HepG2 (cell line): Measurements from ENCODE around the gene GLI3. TPM values are rescaled to one million over a fixed set of nuclear protein-coding genes. Genes with fewer than 3 reads are reported as not detected.

Source experiments
- ATAC-seq: fragments of 200-7000 bp; cut with Tn5 transposase; 3 replicates; pipeline ENCODE4 v1.9.1; 2020; ENCODE audit warnings: mild to moderate bottlenecking, moderate library complexity
- BruUV-seq: library from RNA; stranded (reverse); fragments of 400-500 nt; replicated peaks from 2 replicates; lab custom pipeline; 2021; lab: Mats Ljungman, UMichigan
- CTCF ChIA-PET: fragments of 300-600 bp; formaldehyde crosslinking; extraction: SDS; loops from one replicate; lab custom pipeline; 2021; ENCODE audit warnings: low total read pairs, inconsistent platforms, low intra/inter-chr PET ratio; lab: Yijun Ruan, JAX
- POLR2A ChIA-PET: fragments of 350-600 bp; sonication (Branson Sonifier 250); formaldehyde crosslinking; loops from one replicate; lab custom pipeline; 2020; ENCODE audit warnings: antibody characterized with exemption, inconsistent platforms; lab: Yijun Ruan, JAX
- DNase-seq: peaks from one replicate; pipeline ENCODE4 v3.0.0-alpha.2; 2015; ENCODE audit warnings: low spot score
- FAIRE-seq: peaks from 3 replicates; lab custom pipeline; 2011; peaks lifted over from hg19 to GRCh38; lab: Jason Lieb, UNC
- H2AFZ ChIP-seq: one replicate; pipeline ENCODE4 v1.6.1; 2011; ENCODE audit warnings: low read length, inconsistent platforms
- H3K27ac ChIP-seq: fragments of 300-600 bp; 3 replicates; pipeline ENCODE4 v1.8.0; 2011; ENCODE audit warnings: mixed run types, mild to moderate bottlenecking, mixed read lengths, low read length, inconsistent platforms; ENCODE audit not compliant: insufficient read depth; ENCODE audit errors: extremely low read length
- H3K27me3 ChIP-seq, 2 experiments: fragments of 200-600 bp in 1 of 2; 2 replicates in 1 of 2; 3 replicates in 1 of 2; pipeline versions ENCODE4 v1.6.0 to v1.8.0; 2011; ENCODE audit warnings: low read length in 2 of 2, mild to moderate bottlenecking in 2 of 2, moderate library complexity in 2 of 2, inconsistent platforms in 1 of 2; ENCODE audit not compliant: insufficient read depth in 2 of 2, control insufficient read depth in 1 of 2
- H3K36me3 ChIP-seq, 2 experiments: fragments of 200-600 bp in 1 of 2; replicated peaks in 1 of 2; 2 replicates in 1 of 2; 3 replicates in 1 of 2; pipeline versions ENCODE4 v1.5.1 to v1.8.0; 2011; ENCODE audit warnings: low read length in 2 of 2, inconsistent platforms in 1 of 2; ENCODE audit not compliant: insufficient read depth in 2 of 2, control insufficient read depth in 1 of 2
- H3K4me1 ChIP-seq: 2 replicates; pipeline ENCODE4 v1.5.1; 2012; ENCODE audit warnings: low read length, inconsistent platforms; ENCODE audit not compliant: insufficient read depth
- H3K4me2 ChIP-seq: 2 replicates; pipeline ENCODE4 v1.6.0; 2011; ENCODE audit warnings: low read depth, low read length, inconsistent platforms
- H3K4me3 ChIP-seq, 3 experiments: fragments of 200-600 bp in 1 of 3; sonication (generic), shearing (Covaris generic) in 1 of 3; replicated peaks in 1 of 3; 2 replicates each; pipeline ENCODE4 v1.5.1; 2011 to 2016; ENCODE audit warnings: low read length in 3 of 3, inconsistent platforms in 2 of 3, low read depth in 2 of 3, mild to moderate bottlenecking in 2 of 3, control low read depth in 1 of 3, mixed read lengths in 1 of 3; ENCODE audit not compliant: insufficient read depth in 1 of 3
- H3K79me2 ChIP-seq: one replicate; pipeline ENCODE4 v1.6.1; 2011; ENCODE audit warnings: low read length, inconsistent platforms; ENCODE audit not compliant: insufficient read depth
- H3K9ac ChIP-seq: 2 replicates; pipeline ENCODE4 v1.6.0; 2011; ENCODE audit warnings: mild to moderate bottlenecking, low read depth, low read length, inconsistent platforms; ENCODE audit not compliant: insufficient read depth
- H3K9me3 ChIP-seq: 2 replicates; pipeline ENCODE4 v1.5.1; 2012; ENCODE audit warnings: mild to moderate bottlenecking, low read length
- H4K20me1 ChIP-seq: 2 replicates; pipeline ENCODE4 v1.6.0; 2011; ENCODE audit warnings: inconsistent platforms, mild to moderate bottlenecking, low read length, moderate library complexity; ENCODE audit not compliant: insufficient read depth
- AGO1 ChIP-seq: fragments of 200-400 bp; formaldehyde crosslinking; IDR thresholded peaks from 2 replicates; pipeline ENCODE4 v1.6.1; 2017; ENCODE audit warnings: mild to moderate bottlenecking, low read depth, low read length, moderate library complexity; ENCODE audit not compliant: poor library complexity, severe bottlenecking
- CENPBD1 ChIP-seq: sonication (generic); formaldehyde crosslinking; IDR thresholded peaks from 2 replicates; pipeline ENCODE4 v1.8.0; 2022; ENCODE audit warnings: missing genetic modification reagents, low read depth, mild to moderate bottlenecking, borderline replicate concordance
- HNF4A ChIP-seq: sonication (generic); formaldehyde crosslinking; IDR thresholded peaks from 2 replicates; pipeline ENCODE4 v1.4.0; 2020; ENCODE audit warnings: missing genetic modification reagents
- HNRNPLL ChIP-seq: fragments of 200-400 bp; formaldehyde crosslinking; IDR thresholded peaks from 2 replicates; pipeline ENCODE4 v1.6.1; 2017; ENCODE audit warnings: mild to moderate bottlenecking, low read depth, low read length; ENCODE audit not compliant: poor library complexity, severe bottlenecking
- JDP2 ChIP-seq: sonication (generic); formaldehyde crosslinking; IDR thresholded peaks from 2 replicates; pipeline ENCODE4 v1.8.1; 2022; ENCODE audit warnings: missing genetic modification reagents, borderline replicate concordance
- MAX ChIP-seq: IDR thresholded peaks from 2 replicates; pipeline ENCODE4 v1.6.1; 2012; ENCODE audit warnings: inconsistent platforms
- MXD3 ChIP-seq: IDR thresholded peaks from 2 replicates; pipeline ENCODE4 v1.6.1; 2016; ENCODE audit warnings: mild to moderate bottlenecking, missing biosample characterization, missing genetic modification reagents
- PREB ChIP-seq: sonication (generic); formaldehyde crosslinking; IDR thresholded peaks from 2 replicates; pipeline ENCODE4 v1.4.0; 2020; ENCODE audit warnings: missing genetic modification reagents
- SNRNP70 ChIP-seq: fragments of 200-400 bp; formaldehyde crosslinking; IDR thresholded peaks from 2 replicates; pipeline ENCODE4 v1.6.1; 2017; ENCODE audit warnings: mild to moderate bottlenecking, low read depth, low read length, moderate library complexity
- SP2 ChIP-seq: sonication (generic); formaldehyde crosslinking; IDR thresholded peaks from 2 replicates; pipeline ENCODE4 v1.5.1; 2020; ENCODE audit warnings: mild to moderate bottlenecking, missing genetic modification reagents
- ZBTB10 ChIP-seq: sonication (generic); formaldehyde crosslinking; IDR thresholded peaks from 2 replicates; pipeline ENCODE4 v1.4.0; 2020; ENCODE audit warnings: missing genetic modification reagents, borderline replicate concordance
- ZNF251 ChIP-seq: sonication (generic); formaldehyde crosslinking; IDR thresholded peaks from 2 replicates; pipeline ENCODE4 v1.9.0; 2021; ENCODE audit warnings: mild to moderate bottlenecking, missing genetic modification reagents
- ZNF543 ChIP-seq: sonication (generic); formaldehyde crosslinking; IDR thresholded peaks from 2 replicates; pipeline ENCODE4 v1.4.0; 2020; ENCODE audit warnings: mild to moderate bottlenecking, missing genetic modification reagents
- ZNF549 ChIP-seq: sonication (generic); formaldehyde crosslinking; IDR thresholded peaks from 2 replicates; pipeline ENCODE4 v1.5.0; 2020; ENCODE audit warnings: missing genetic modification reagents
- ZNF720 ChIP-seq: sonication (generic); formaldehyde crosslinking; IDR thresholded peaks from 2 replicates; pipeline ENCODE4 v1.4.0; 2020; ENCODE audit warnings: missing genetic modification reagents
- WGBS: methylation state at CpG from one replicate; pipeline ENCODE4 v1.1.6; 2017; ENCODE audit warnings: low lambda C conversion rate; 5-methylcytosine and 5-hydroxymethylcytosine counted together
- in situ Hi-C: cut with HindIII; loops from 2 replicates; pipeline ENCODE4 v1.10.0; 2017; ENCODE audit warnings: low pct_unique_long_range_greater_than_20kb; ENCODE audit not compliant: extremely low pct_ligation_motif_present
- intact Hi-C: fragments of 100-400 bp; cut with micrococcal nuclease; formaldehyde crosslinking; loops from one replicate; pipeline ENCODE4 v1.10.0; 2022; ENCODE audit not compliant: unreplicated experiment
- polyA plus RNA-seq, 8 experiments: library from polyadenylated mRNA; depleted of rRNA in 3 of 8; stranded (reverse) in 7 of 8; unstranded in 1 of 8; fragments of >200 nt; fragmentation: Illumina TruSeq in 4 of 8; extraction: Trizol in 4 of 8; gene quantifications; 2 replicates each; pipeline versions ENCODE4 v1.2.1 to v1.2.3, GENCODE V29; 2011 to 2016; ENCODE audit warnings: low read depth in 4 of 8, missing spikeins in 1 of 8, mixed read lengths in 1 of 8; ENCODE audit not compliant: insufficient read depth in 1 of 8
- total RNA-seq, 5 experiments: library from RNA; depleted of rRNA; stranded (reverse); fragments of >200 nt; fragmentation: Illumina TruSeq; extraction: Trizol; gene quantifications; 2 replicates each; pipeline ENCODE4 v1.2.3, GENCODE V29; 2016; ENCODE audit warnings: low read depth in 1 of 5

GLI3 gene
- total and polyA plus RNA-seq, 2 of the 13 experiments (the other 11 are each of a cell fraction or from before 2014, with no cell fraction given) = not detected

GRCh38 chr7:42189535-42189934, 47.5 kb downstream of the GLI3 start (continued):
- no peak for TF ChIP-seq ZNF543
- TF ChIP-seq SNRNP70 = no peak
- no peak for TF ChIP-seq MXD3 (CRISPR knock-in tag)
- no peak for TF ChIP-seq AGO1
- TF ChIP-seq SP2 (CRISPR knock-in tag) = no peak
- no peak for TF ChIP-seq ZBTB10
- TF ChIP-seq ZNF549 (CRISPR knock-in tag) = no peak
- TF ChIP-seq PREB = no peak
- no peak for TF ChIP-seq HNRNPLL

- no peak overlapping the region for H2AFZ ChIP-seq
- H3K36me3 ChIP-seq = no peaks in the 10 kb centered on the region
- no peaks in the 10 kb centered on the region for H3K9me3 ChIP-seq
- ChIA-PET POLR2A (no interaction called here), CTCF (no interaction called here)
- WGBS = 5% methylated on average over 5 of the region's 5 CpGs
- in situ Hi-C loops = no loop called here
- H3K79me2 ChIP-seq = no peaks in the 10 kb centered on the region
- no peak overlapping the region for H3K27ac ChIP-seq
- FAIRE-seq (peak; percentile 47), ATAC-seq (peak; percentile 79), DNase-seq (no peak)
- BruUV-seq = no TSS peak
- no peak overlapping the region for H3K9ac ChIP-seq
- no peak overlapping the region for H3K4me2 ChIP-seq
- H3K4me3 ChIP-seq = no peak overlapping the region
- no peaks in the 10 kb centered on the region for H3K4me1 ChIP-seq
- no peaks in the 10 kb centered on the region for H3K27me3 ChIP-seq
- intact Hi-C loops = no loop called here
- H4K20me1 ChIP-seq = no peaks in the 10 kb centered on the region
- no peak for TF ChIP-seq MAX
- no peak for TF ChIP-seq CENPBD1 (CRISPR knock-in tag)
- no peak for TF ChIP-seq ZNF251 (CRISPR knock-in tag)
- TF ChIP-seq JDP2 (CRISPR knock-in tag) = no peak
- TF ChIP-seq ZNF720 (CRISPR knock-in tag) = no peak
- no peak for TF ChIP-seq HNF4A
These were observed 50.9 kb downstream of the GLI3 start for GRCh38 chr7:42186151-42186550.
